Osteoblast (primary cell): ENCODE measurements around the gene ZSCAN29. TPM values are rescaled to one million over a fixed set of nuclear protein-coding genes. Genes with fewer than 3 reads are reported as not detected.

Experiments
- DNase-seq: peaks from one replicate; pipeline ENCODE4 v3.0.0; 2011; ENCODE audit warnings: low spot score, mixed read lengths; ENCODE audit not compliant: insufficient read length; ENCODE audit errors: missing footprints
- H2AFZ ChIP-seq: 2 replicates; pipeline ENCODE4 v1.6.0; 2011; ENCODE audit warnings: mild to moderate bottlenecking, low read length
- H3K27ac ChIP-seq: 2 replicates; pipeline ENCODE4 v1.5.1; 2011; ENCODE audit warnings: mild to moderate bottlenecking, low read depth, low read length, moderate library complexity
- H3K27me3 ChIP-seq: 2 replicates; pipeline ENCODE4 v1.6.0; 2012; ENCODE audit warnings: mild to moderate bottlenecking, control low read depth, inconsistent platforms, low read length, moderate library complexity; ENCODE audit not compliant: insufficient read depth
- H3K36me3 ChIP-seq: 2 replicates; pipeline ENCODE4 v1.5.1; 2011; ENCODE audit warnings: mild to moderate bottlenecking, low read length, control low read depth, moderate library complexity; ENCODE audit not compliant: insufficient read depth
- H3K4me1 ChIP-seq: 2 replicates; pipeline ENCODE4 v1.5.1; 2011; ENCODE audit warnings: mild to moderate bottlenecking, low read length, control low read depth, moderate library complexity; ENCODE audit not compliant: insufficient read depth
- H3K4me2 ChIP-seq: 2 replicates; pipeline ENCODE4 v1.6.0; 2011; ENCODE audit warnings: mild to moderate bottlenecking, low read length; ENCODE audit not compliant: insufficient read depth
- H3K4me3 ChIP-seq: fragments of 200-600 bp; sonication (generic); 3 replicates; pipeline ENCODE4 v1.5.1; 2012; ENCODE audit warnings: mild to moderate bottlenecking, low read length, inconsistent platforms; ENCODE audit not compliant: insufficient read depth
- H3K79me2 ChIP-seq: 2 replicates; pipeline ENCODE4 v1.6.0; 2012; ENCODE audit warnings: mild to moderate bottlenecking, low read length, control low read depth, inconsistent platforms; ENCODE audit not compliant: insufficient read depth
- H3K9me3 ChIP-seq: 2 replicates; pipeline ENCODE4 v1.5.1; 2011; ENCODE audit warnings: low read depth, low read length, control low read depth
- H4K20me1 ChIP-seq: 2 replicates; pipeline ENCODE4 v1.6.0; 2012; ENCODE audit warnings: mild to moderate bottlenecking, low read length, control low read depth; ENCODE audit not compliant: insufficient read depth
- total RNA-seq: library from RNA; depleted of rRNA; stranded (reverse); fragments of >200 nt; gene quantifications from 2 replicates; pipeline ENCODE4 v1.2.3, GENCODE V29; 2012
- TF ChIP-seq, protein P1 (sequence below): IDR thresholded peaks from 2 replicates; pipeline ENCODE4 v1.5.1; 2011; ENCODE audit warnings: mild to moderate bottlenecking, low read depth, low read length, moderate library complexity; ENCODE audit errors: extremely low read depth

ZSCAN29 gene
- total RNA-seq, 1 donor = 33.7 TPM

GRCh38 chr15:43376017-43376705 lies 5.3 kb upstream of the ZSCAN29 start:
- no peaks in the 10 kb centered on the region for H3K9me3 ChIP-seq
- peaks cover 8% of the 10 kb centered on the region for H3K4me1 ChIP-seq
- no peak overlapping the region for H3K4me2 ChIP-seq
- no peak overlapping the region for H3K4me3 ChIP-seq
- H2AFZ ChIP-seq = no peak overlapping the region
- H3K27me3 ChIP-seq = no peaks in the 10 kb centered on the region
- TF ChIP-seq, protein P1, sequence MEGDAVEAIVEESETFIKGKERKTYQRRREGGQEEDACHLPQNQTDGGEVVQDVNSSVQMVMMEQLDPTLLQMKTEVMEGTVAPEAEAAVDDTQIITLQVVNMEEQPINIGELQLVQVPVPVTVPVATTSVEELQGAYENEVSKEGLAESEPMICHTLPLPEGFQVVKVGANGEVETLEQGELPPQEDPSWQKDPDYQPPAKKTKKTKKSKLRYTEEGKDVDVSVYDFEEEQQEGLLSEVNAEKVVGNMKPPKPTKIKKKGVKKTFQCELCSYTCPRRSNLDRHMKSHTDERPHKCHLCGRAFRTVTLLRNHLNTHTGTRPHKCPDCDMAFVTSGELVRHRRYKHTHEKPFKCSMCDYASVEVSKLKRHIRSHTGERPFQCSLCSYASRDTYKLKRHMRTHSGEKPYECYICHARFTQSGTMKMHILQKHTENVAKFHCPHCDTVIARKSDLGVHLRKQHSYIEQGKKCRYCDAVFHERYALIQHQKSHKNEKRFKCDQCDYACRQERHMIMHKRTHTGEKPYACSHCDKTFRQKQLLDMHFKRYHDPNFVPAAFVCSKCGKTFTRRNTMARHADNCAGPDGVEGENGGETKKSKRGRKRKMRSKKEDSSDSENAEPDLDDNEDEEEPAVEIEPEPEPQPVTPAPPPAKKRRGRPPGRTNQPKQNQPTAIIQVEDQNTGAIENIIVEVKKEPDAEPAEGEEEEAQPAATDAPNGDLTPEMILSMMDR = peak; percentile 88
- H4K20me1 ChIP-seq = peaks cover 8% of the 10 kb centered on the region
- H3K27ac ChIP-seq = no peak overlapping the region
- peaks cover 10% of the 10 kb centered on the region for H3K36me3 ChIP-seq
- peak; percentile 60 for DNase-seq
- H3K79me2 ChIP-seq = peaks cover 16% of the 10 kb centered on the region

GRCh38 chr15:43370310-43370974 lies 401 bp downstream of the ZSCAN29 start:
- Histone ChIP-seq H3K36me3 (peaks cover 20% of the 10 kb centered on the region), H3K27me3 (no peaks in the 10 kb centered on the region), H3K9me3 (no peaks in the 10 kb centered on the region), H3K27ac (peak overlapping the region; percentile 48), H3K4me3 (peak overlapping the region; percentile 96), H3K79me2 (peaks cover 50% of the 10 kb centered on the region), H2AFZ (peak overlapping the region; percentile 82), H3K4me1 (peaks cover 17% of the 10 kb centered on the region), H4K20me1 (peaks cover 6% of the 10 kb centered on the region), H3K4me2 (peak overlapping the region; percentile 93)
- TF ChIP-seq, protein P1 = no peak
- peak; percentile 83 for DNase-seq

- no peaks in the 10 kb centered on the region for H4K20me1 ChIP-seq
- no peaks in the 10 kb centered on the region for H3K27me3 ChIP-seq
- TF ChIP-seq, protein P1 = no peak
- no peak for DNase-seq
- peaks cover 73% of the 10 kb centered on the region for H3K36me3 ChIP-seq
- H3K4me3 ChIP-seq = no peak overlapping the region
- peaks cover 2% of the 10 kb centered on the region for H3K79me2 ChIP-seq
- no peaks in the 10 kb centered on the region for H3K4me1 ChIP-seq
- H3K27ac ChIP-seq = no peak overlapping the region
- H3K9me3 ChIP-seq = peaks cover 40% of the 10 kb centered on the region
- H3K4me2 ChIP-seq = no peak overlapping the region
- no peak overlapping the region for H2AFZ ChIP-seq
Measured at GRCh38 chr15:43361313-43361903, 9.4 kb downstream of the ZSCAN29 start.

DNA sequence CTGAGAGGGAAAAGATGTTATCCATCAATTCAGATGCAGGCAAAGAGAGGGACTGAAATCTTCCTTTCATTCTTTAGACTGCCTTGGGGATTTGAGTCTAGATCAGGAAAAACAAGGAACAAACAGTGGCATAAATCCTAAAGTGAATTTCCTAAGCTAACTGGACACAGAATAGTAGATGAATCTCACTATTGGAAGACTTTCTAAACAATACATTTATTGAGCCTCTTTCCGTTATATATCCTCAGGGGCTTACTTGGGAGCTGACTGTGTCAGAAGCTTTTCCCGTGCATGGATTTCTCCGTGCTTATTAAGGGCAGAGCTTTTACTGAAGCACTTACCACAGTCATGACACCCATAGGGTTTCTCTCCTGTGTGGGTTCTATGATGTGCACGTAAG lies 10.0 kb downstream of the ZSCAN29 start:
- TF ChIP-seq, protein P1 = no peak
- Histone ChIP-seq H3K9me3 (peaks cover 40% of the 10 kb centered on the region), H3K4me3 (no peak overlapping the region), H3K79me2 (no peaks in the 10 kb centered on the region), H2AFZ (no peak overlapping the region), H3K4me2 (no peak overlapping the region), H4K20me1 (no peaks in the 10 kb centered on the region), H3K4me1 (no peaks in the 10 kb centered on the region), H3K27ac (no peak overlapping the region), H3K27me3 (no peaks in the 10 kb centered on the region), H3K36me3 (peaks cover 67% of the 10 kb centered on the region)
- no peak for DNase-seq
